Ovary (tissue), 9 donors: ENCODE results near the gene ZNF71. TPM values are rescaled to one million over a fixed set of nuclear protein-coding genes. Genes with fewer than 3 reads are reported as not detected.
A peak's percentile ranks its signal among the peaks of the same experiment; 100 is the strongest.

Source experiments
- DNase-seq, 5 donors: peaks; one replicate each; pipeline ENCODE4 v3.0.0-alpha.2; 2019 to 2020
- H3K27ac ChIP-seq, 2 donors: fragments of 200-600 bp; one replicate each; pipeline versions ENCODE4 v1.5.1 to v1.8.0; 2019 to 2022
- H3K27me3 ChIP-seq: fragments of 200-600 bp; one replicate; pipeline ENCODE4 v1.8.0; 2022
- H3K36me3 ChIP-seq: fragments of 200-600 bp; sonication (generic); one replicate; pipeline ENCODE4 v1.5.1; 2019
- H3K4me1 ChIP-seq: one replicate; pipeline ENCODE4 v1.8.1; 2013; ENCODE audit warnings: mild to moderate bottlenecking, moderate library complexity; ENCODE audit not compliant: insufficient read depth
- H3K4me3 ChIP-seq: fragments of 200-600 bp; sonication (generic); one replicate; pipeline ENCODE4 v1.5.1; 2017
- H3K9me3 ChIP-seq, 2 donors: fragments of 200-600 bp in 1 of 2; sonication (generic) in 1 of 2; one replicate each; pipeline versions ENCODE4 v1.5.1 to v1.8.1; 2013 to 2019; ENCODE audit warnings: mild to moderate bottlenecking in 1 of 2, moderate library complexity in 1 of 2
- EP300 ChIP-seq: sonication (generic); formaldehyde crosslinking; IDR thresholded peaks from one replicate; pipeline ENCODE4 v1.6.1; 2017; ENCODE audit warnings: antibody characterized with exemption
- POLR2A ChIP-seq: fragments of 450-650 bp; IDR thresholded peaks from one replicate; pipeline ENCODE4 v1.6.1; 2017; ENCODE audit warnings: antibody characterized with exemption, mild to moderate bottlenecking, moderate library complexity
- WGBS, 3 donors: extraction: QIAGEN DNeasy Blood & Tissue Kit in 1 of 3; methylation state at CpG; one replicate each; pipeline versions ENCODE4 v1.1.5 to v1.1.7; 2013 to 2017; 5-methylcytosine and 5-hydroxymethylcytosine counted together
- intact Hi-C, 4 donors: fragments of 100-400 bp; cut with DNase I; formaldehyde crosslinking; loops; one replicate each; pipeline versions ENCODE4 v1.11.0 to v1.15.1; 2022 to 2023
- polyA plus RNA-seq, 2 donors: library from polyadenylated mRNA; stranded (reverse); fragments of 200-250 nt in 1 of 2; fragments of 350-450 nt in 1 of 2; fragmentation: Illumina TruSeq in 1 of 2; extraction: RNeasy Lipid Tissue Mini Kit (QIAGEN cat#74804) in 1 of 2; gene quantifications; one replicate each; pipeline ENCODE4 v1.2.3, GENCODE V29; 2013 to 2014
- total RNA-seq, 7 donors: library from RNA; depleted of rRNA in 2 of 7; stranded (reverse); fragments of >200 nt in 2 of 7; fragmentation: NEBNext Ultra II Directional in 3 of 7; extraction: Animal tissue kit (Norgen Biotek cat#: 25700) in 3 of 7; gene quantifications; one replicate each; pipeline versions ENCODE4 v1.1.0 to v1.2.4, GENCODE V29; 2016 to 2023
- TF ChIP-seq, protein P1 (sequence below), 3 donors: fragments of 450-650 bp in 2 of 3; fragments of 200-600 bp in 1 of 3; IDR thresholded peaks; one replicate each; pipeline versions ENCODE4 v1.5.1 to v1.8.0; 2016 to 2022; ENCODE audit warnings: antibody characterized with exemption in 3 of 3, mild to moderate bottlenecking in 1 of 3
- donor health status: DM: no; HTN: no; CAD: no; lungs with moderate emphysema.
- donor health status: DM: no; HTN: no; CAD: no.
- donor health status: Bipolar disorder and iron deficiency.
- donor health status: DM: yes; HTN: yes; CAD: no.
- donor health status: DM: no; HTN: no; CAD: no.
- donor health status: DM: yes; HTN: yes; CAD: no.

Gene ZNF71
- total and polyA plus RNA-seq, 9 donors: 3.4 to 9.8 (median 7.7) TPM

DNA sequence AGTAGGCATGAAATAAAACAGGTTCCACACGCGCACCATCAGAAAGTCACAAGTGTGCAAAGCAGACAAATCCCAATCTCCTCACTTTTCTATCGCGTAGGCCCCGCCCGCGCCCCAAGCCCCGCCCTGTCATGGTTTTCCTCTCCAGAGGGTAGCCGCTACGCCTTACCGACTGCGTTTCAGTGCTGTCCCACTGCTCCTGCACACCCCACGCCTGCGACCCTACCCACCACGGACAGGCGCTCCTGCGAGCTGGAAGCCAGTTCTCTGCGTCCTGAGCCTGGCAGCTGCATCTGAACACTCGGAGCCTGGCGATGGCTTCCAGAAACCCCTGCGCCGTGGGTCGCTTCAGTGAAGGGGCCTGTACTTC, 28.2 kb upstream of the ZNF71 start:
- Histone ChIP-seq H3K4me1 (peaks cover 9% of the 10 kb centered on the region), H3K4me3 (peak overlapping the region; percentile 86), H3K27me3 (no peaks in the 10 kb centered on the region), H3K27ac (peak overlapping the region in 1 of 2 donors; percentile 52), H3K36me3 (no peaks in the 10 kb centered on the region), H3K9me3 (peaks cover under 1 to 32% of the 10 kb centered on the region in 2 donors)
- TF ChIP-seq POLR2A (no peak), EP300 (no peak)
- TF ChIP-seq, protein P1, sequence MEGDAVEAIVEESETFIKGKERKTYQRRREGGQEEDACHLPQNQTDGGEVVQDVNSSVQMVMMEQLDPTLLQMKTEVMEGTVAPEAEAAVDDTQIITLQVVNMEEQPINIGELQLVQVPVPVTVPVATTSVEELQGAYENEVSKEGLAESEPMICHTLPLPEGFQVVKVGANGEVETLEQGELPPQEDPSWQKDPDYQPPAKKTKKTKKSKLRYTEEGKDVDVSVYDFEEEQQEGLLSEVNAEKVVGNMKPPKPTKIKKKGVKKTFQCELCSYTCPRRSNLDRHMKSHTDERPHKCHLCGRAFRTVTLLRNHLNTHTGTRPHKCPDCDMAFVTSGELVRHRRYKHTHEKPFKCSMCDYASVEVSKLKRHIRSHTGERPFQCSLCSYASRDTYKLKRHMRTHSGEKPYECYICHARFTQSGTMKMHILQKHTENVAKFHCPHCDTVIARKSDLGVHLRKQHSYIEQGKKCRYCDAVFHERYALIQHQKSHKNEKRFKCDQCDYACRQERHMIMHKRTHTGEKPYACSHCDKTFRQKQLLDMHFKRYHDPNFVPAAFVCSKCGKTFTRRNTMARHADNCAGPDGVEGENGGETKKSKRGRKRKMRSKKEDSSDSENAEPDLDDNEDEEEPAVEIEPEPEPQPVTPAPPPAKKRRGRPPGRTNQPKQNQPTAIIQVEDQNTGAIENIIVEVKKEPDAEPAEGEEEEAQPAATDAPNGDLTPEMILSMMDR (IDR thresholded peaks at IDR 0.05): no peak
- peak in 3 of 5 donors; percentile 35 to 68 (median 54) for DNase-seq
- intact Hi-C loops: no loop called here
- WGBS, 3 donors: 1% methylated on average over 23 of the region's 23 CpGs

DNA sequence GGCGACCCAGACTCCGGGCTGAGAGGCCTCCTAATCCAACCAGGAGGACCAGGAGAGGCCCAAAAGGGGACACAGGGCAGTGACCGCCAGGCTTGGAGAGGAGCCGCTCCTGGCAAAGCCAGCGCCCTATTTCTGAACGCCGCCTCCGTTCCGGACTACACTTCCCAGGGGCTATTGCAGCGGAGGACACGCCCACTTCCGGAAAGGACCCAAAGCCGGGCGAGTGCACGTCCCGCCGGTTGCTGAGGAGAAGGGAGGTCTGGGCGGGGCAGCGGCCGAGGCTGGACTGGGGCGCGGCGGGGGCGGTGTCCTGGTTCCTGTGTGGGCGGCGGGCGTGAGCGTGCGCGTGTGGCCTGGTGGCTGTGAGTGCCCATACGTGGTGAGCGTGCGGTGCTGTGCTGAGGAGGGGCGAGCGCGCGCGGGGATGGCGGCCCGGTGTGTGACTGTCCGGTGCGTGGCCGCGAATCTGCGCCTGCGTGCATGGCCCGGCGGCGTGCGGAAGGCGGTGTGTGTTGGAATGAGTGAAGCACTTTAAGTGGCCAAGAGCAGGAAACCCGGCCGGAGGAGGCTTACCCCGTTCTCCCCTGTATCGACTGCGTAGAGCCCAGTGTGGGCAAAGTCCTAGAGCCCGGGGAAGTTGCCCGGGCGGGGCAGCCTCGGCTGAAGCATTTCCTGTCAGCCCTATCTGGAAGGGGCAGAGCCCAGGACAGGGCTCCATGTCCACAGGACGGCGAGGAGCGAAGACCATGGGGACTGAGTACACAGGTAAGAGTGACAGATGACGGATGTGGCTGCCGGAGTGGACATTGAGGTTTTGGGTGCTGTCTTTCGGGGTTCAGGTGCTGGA, 27.6 kb upstream of the ZNF71 start, which contains the start of gene ZNF470:
TSS of gene ZNF470 (plus strand) at position 195 of the 847 bp plus-strand sequence. CDS start 2,844 bp downstream, outside the sequence.
- no peaks in the 10 kb centered on the region for H3K36me3 ChIP-seq
- peak; percentile 48 for TF ChIP-seq POLR2A
- TF ChIP-seq, protein P1 (IDR thresholded peaks at IDR 0.05): no peak
- H3K27me3 ChIP-seq: no peaks in the 10 kb centered on the region
- H3K27ac ChIP-seq: peak within 1 kb of the TSS in 1 of 2 donors; percentile 52
- peak; percentile 92 to 94 (median 92) for DNase-seq
- intact Hi-C loops: no loop called here
- peak within 1 kb of the TSS; percentile 86 for H3K4me3 ChIP-seq
- peaks cover 9% of the 10 kb centered on the region for H3K4me1 ChIP-seq
- H3K9me3 ChIP-seq: peaks cover 0 to 32% of the 10 kb centered on the region in 2 donors
- WGBS, 3 donors: 1 to 3% (median 2%) methylated on average over 53 to 66 of the region's 66 CpGs

DNA sequence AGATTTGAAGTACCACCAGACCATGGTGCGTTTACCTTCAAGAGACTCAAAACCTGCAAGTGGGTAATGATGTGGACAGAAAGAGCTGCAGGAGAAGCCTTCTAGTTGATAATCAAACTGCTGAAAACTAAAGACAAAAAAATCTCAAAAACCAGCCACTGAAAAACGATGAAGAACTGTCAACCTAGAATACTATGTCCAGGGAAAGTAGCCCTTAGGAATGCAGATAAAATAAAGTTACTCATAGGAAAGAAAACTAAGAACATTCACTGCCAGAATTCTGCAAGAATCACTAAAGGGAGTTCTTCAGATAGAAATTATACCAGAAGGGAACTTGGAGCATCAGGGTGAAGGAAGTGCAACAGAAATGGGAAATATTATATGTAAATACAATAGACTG, 22.5 kb upstream of the ZNF71 start:
- H3K4me3 ChIP-seq: no peak overlapping the region
- TF ChIP-seq POLR2A: no peak
- TF ChIP-seq, protein P1 (IDR thresholded peaks at IDR 0.05): no peak
- TF ChIP-seq EP300: no peak
- no peaks in the 10 kb centered on the region for H3K27me3 ChIP-seq
- peaks cover 9 to 55% of the 10 kb centered on the region in 2 donors for H3K9me3 ChIP-seq
- H3K27ac ChIP-seq: no peak overlapping the region
- WGBS, 3 donors: 49 to 50% (median 50%) methylated on average over 2 of the region's 2 CpGs
- no peak for DNase-seq
- peaks cover 6% of the 10 kb centered on the region for H3K36me3 ChIP-seq
- intact Hi-C loops: no loop called here
- H3K4me1 ChIP-seq: peaks cover 7% of the 10 kb centered on the region

DNA sequence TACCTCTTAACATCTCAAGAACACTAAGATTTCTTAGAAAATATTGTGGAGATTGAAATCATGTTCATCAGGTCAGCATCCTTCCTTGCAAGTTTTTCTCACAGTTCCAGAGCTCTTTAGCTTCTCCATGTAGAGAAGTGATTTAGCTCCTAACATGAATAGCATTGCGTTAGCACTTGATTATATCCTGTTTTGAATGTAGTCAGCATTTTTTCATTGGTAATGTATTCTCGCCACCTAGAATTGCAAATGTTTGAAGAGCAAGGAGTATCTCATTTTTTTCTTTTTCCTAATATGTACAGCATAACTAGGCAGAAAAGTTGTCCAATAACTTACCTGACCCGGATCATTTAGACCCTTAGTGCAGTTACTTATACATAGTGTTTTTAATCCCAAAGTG, 21.2 kb upstream of the ZNF71 start:
- no peak for DNase-seq
- TF ChIP-seq, protein P1 (IDR thresholded peaks at IDR 0.05): no peak
- TF ChIP-seq POLR2A (no peak), EP300 (no peak)
- intact Hi-C loops: no loop called here
- peaks cover 15 to 66% of the 10 kb centered on the region in 2 donors for H3K9me3 ChIP-seq
- H3K4me1 ChIP-seq: no peaks in the 10 kb centered on the region
- 97 to 99% (median 98%) methylated on average over 3 of the region's 3 CpGs for WGBS, 3 donors
- H3K36me3 ChIP-seq: peaks cover 6% of the 10 kb centered on the region
- H3K27me3 ChIP-seq: no peaks in the 10 kb centered on the region
- no peak overlapping the region for H3K4me3 ChIP-seq
- H3K27ac ChIP-seq: no peak overlapping the region
